HG03108 (cell line): ENCODE data around the gene UBE2E1.

Source experiments
- ATAC-seq: cut with Tn5 transposase; IDR thresholded peaks from one replicate; pipeline ENCODE4 v1.9.1; 2021; ENCODE audit warnings: moderate library complexity; ENCODE audit not compliant: unreplicated experiment

Gene UBE2E1

GRCh38 chr3:23805633-23806533, at the start of gene UBE2E1:
Gene UBE2E1, plus strand, starts transcription at chr3:23805955. Its CDS starts 1,315 bp downstream, at chr3:23807270.
- ATAC-seq: peak; percentile 47

- ATAC-seq: no peak
Observed at GRCh38 chr3:23756206-23756840, 49.4 kb upstream of the UBE2E1 start.

GRCh38 chr3:23758253-23758838, 47.4 kb upstream of the UBE2E1 start:
- ATAC-seq: no peak

DNA sequence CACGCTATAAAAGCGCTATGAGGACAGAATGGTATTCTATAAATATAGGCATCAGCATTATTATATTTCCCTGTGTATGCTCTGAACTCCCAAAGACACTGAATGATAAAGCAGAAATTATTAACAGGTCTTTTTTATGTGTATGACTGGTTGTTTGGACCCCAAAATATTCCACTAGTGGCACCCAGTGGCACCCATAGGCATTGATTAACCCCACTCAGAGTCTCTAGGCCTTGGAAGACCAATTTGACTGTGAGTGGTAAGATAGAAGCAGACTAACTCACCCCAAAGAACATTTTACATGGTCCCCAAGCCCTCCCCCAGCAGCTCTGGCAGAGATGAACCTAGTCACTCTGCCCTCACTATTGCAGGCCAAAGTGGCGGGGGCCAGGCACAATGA, 45.4 kb upstream of the UBE2E1 start:
- peak; percentile 19 for ATAC-seq

- peak; percentile 26 for ATAC-seq
Observed at GRCh38 chr3:23760871-23761373, 44.8 kb upstream of the UBE2E1 start.

GRCh38 chr3:23761440-23761896, 44.3 kb upstream of the UBE2E1 start:
- ATAC-seq: peak; percentile 34

- ATAC-seq: peak; percentile 64
Observed at GRCh38 chr3:23762214-23762613, 43.5 kb upstream of the UBE2E1 start.

DNA sequence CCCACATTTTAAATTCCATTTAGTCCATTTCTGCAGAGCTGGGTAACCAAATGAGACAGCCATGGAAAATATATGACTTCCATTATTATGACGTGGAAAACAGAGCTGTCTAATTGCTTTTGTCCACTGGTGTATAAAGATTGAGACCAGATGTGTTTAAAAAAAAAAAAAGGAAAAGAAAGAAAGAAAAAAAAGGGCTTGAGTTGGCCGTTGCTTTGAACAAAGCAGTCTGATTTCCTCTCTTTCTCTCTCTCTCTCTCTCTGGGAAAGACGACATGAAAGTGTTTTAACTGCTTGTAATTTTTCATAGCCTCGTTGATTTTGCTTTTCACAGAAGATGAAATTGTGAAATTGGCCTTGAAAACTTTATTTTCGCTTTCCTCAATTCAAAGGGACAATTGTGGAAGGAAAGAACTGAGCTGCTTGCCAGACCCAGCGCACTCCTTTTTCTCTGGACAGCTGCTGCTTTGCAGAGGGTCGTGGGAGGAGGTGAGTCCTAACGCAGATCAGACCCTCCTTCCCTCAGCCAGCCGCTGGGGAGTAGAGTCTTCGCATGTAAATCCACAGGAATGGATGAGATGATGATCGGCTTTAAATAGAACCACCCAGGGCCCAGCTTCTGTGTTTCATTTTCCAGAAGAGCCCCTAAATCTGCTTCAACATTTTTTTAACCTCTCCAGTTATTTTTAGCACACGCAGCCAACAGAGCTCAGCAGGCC, 42.8 kb upstream of the UBE2E1 start:
- ATAC-seq: no peak

DNA sequence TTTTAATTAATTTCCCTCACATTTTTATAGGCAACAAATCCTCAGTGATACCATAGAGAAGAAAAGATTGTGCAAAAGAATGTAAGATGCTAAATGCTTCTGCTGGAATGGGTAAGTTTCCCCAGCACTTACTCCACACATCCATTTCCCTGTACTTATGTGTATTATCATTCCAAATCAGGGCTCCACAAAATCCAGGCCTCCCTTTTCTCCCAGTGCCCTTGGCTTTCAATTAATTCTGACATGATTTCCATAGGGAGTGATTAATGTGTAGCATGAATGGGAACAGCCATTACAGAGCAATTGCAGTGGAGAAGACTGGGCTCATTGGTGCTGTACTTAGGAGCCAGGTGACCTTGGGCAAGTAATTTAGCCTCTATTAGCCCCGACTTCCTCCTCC, 41.3 kb upstream of the UBE2E1 start:
- no peak for ATAC-seq

- ATAC-seq: no peak
Observed at GRCh38 chr3:23767546-23767945, 38.2 kb upstream of the UBE2E1 start.

DNA sequence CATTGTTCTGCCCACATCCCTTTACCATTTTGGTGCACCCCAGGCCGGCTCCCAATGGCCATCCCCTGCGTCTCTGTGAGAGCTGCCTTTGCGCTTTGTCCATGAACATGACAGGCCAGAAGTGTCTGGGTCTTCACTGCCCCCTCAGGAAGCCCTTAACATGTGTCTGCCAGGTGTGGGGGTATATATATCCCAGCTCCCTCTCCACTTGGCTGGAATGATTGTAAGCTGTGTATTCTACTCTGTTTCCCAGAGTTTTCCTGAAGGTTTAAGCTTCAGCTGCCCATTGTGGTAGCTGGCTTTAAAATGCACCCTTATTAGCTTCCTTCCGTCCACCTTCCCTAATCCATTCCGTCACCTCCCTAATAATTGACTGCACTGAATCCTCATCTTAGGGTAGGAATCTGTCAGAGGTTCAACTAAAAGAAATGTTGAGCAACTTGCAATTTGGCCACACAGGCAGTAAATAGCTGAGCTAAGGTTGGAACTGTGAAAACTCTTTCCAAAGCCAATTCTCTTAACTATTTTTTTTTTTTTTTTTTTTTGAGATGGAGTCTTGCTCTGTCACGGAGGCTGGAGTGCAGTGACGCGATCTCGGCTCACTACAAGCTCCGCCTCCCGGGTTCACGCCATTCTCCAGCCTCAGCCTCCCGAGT, 30.4 kb upstream of the UBE2E1 start:
- ATAC-seq: no peak

- ATAC-seq: no peak
Observed at GRCh38 chr3:23776352-23776891, 29.3 kb upstream of the UBE2E1 start.

- no peak for ATAC-seq
Observed at GRCh38 chr3:23778446-23778845, 27.3 kb upstream of the UBE2E1 start.

DNA sequence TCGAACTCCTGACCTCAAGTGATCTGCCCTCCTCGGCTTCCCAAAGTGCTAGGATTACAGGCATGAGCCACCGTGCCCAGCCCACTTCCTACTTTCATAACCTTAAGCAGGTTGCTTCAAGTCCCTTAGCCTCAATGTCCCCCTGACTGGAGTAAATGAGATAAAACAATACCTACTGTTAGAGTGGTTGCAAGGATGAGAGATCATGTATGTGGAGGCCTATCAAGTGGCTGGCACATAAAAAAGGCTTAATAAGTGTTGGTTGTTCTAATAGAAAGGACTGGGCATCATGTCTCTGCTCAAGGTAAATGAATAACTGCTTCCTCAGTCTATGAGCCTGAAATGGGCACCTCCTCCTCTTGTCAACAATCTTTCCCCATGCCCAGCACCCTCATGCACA, 25.9 kb upstream of the UBE2E1 start:
- no peak for ATAC-seq

GRCh38 chr3:23781051-23781450, 24.7 kb upstream of the UBE2E1 start:
- no peak for ATAC-seq

DNA sequence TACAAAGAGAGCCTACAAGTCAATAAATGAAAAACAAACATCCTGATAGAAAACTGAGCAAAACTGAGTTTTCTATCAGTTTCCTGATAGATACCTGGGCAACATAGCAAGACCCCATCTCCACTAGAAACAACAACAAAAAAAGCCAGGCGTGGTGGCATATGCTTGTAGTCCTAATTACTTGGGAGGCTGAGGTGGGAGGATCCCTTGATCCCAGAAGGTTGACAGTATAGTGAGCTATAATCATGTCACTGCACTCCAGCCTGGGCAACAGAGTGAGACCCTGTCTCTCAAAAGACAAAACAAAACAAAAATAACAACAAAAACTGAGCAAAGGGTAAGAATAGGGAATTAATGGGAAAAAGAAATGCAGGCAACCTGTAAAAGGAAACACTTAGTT, 23.9 kb upstream of the UBE2E1 start:
- ATAC-seq: no peak

GRCh38 chr3:23785097-23785645, 20.6 kb upstream of the UBE2E1 start:
- no peak for ATAC-seq

DNA sequence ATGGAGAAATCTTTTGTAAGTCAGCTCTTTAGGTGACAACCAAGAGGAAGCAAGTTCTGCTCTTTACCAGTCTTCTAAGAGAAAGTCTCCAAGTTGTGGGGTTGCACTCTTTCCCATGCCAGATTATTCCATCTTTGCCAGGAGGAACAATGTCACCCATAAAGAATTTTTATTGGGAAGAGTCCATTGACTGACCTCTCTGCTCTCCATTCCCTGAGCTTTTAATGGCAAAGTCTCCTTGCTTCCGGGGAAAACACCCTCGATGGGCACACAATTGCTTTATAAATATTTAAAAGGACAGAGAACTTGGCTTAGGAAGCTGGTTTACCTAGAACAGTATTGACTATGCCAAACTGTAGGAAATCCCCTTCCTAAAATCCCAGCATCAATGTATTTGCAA, 19.9 kb upstream of the UBE2E1 start:
- no peak for ATAC-seq

DNA sequence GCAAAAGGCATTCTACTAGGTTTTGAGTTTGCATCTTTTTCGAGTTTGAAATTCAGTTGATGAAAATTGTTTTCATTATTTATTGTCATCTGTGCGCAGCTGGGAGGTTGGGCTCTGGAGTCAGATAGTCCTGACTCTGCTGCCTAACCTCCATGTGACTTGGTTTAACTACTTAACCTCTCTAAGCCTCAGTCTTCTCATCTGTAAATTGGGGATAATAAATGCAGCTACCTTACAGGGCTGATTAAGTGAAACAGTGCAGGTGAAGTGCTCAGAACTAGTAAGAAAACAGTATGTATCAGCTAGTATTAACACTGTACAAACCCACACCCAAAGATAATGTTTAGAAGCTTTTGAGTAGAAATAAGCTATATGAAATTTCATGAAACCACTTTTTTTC, 14.1 kb upstream of the UBE2E1 start:
- no peak for ATAC-seq
